Stimulated activated CD4-positive, alpha-beta T cell treated with anti-CD3 and anti-CD28 coated beads, Interleukin-2, amount 100 ng/mL, for 24 hours (primary cell): ENCODE data around the gene OR6K2.
"Not testable (repeated sequence)": the region's sequence is repeated elsewhere in the genome, so short reads cannot be mapped to it uniquely, and the experiment has no call there.

Experiments used
- DNase-seq, 2 donors: peaks; one replicate each; pipeline ENCODE4 v3.0.0-alpha.2; 2020

Gene OR6K2

GRCh38 chr1:158700552-158700951 is at the start of gene OR6K2:
Gene OR6K2, minus strand, starts transcription at chr1:158700652. Its CDS starts 0 bp downstream, at chr1:158700652.
- DNase-seq: no peak

GRCh38 chr1:158735848-158736247 is 35.4 kb upstream of the OR6K2 start:
- no peak for DNase-seq

- DNase-seq: no peak
Measured at GRCh38 chr1:158732524-158732923, 32.1 kb upstream of the OR6K2 start.

- no peak for DNase-seq
Measured at GRCh38 chr1:158731707-158732106, 31.3 kb upstream of the OR6K2 start.

GRCh38 chr1:158730453-158730852 is 30.0 kb upstream of the OR6K2 start:
- DNase-seq: no peak

- no peak for DNase-seq
Measured at GRCh38 chr1:158728510-158729225, 28.2 kb upstream of the OR6K2 start.

GRCh38 chr1:158724442-158724841 is 24.0 kb upstream of the OR6K2 start:
- no peak for DNase-seq

- no peak for DNase-seq
Measured at GRCh38 chr1:158720620-158721019, 20.2 kb upstream of the OR6K2 start, which contains the start of gene OR6K3. Gene OR6K3, minus strand, starts transcription at chr1:158720720. Its CDS starts 2,605 bp downstream, at chr1:158718115.

GRCh38 chr1:158719664-158720063 is 19.2 kb upstream of the OR6K2 start:
- DNase-seq: no peak

- no peak for DNase-seq
Measured at GRCh38 chr1:158717344-158717743, 16.9 kb upstream of the OR6K2 start.

- DNase-seq: no peak
Measured at GRCh38 chr1:158716335-158716734, 15.9 kb upstream of the OR6K2 start.

- DNase-seq: no peak
Measured at GRCh38 chr1:158714754-158715153, 14.3 kb upstream of the OR6K2 start.

- DNase-seq: no peak
Measured at GRCh38 chr1:158711098-158711497, 10.6 kb upstream of the OR6K2 start.

- DNase-seq: no peak
Measured at GRCh38 chr1:158706096-158706495, 5.6 kb upstream of the OR6K2 start.

GRCh38 chr1:158694596-158694995 is 5.9 kb downstream of the OR6K2 start:
- DNase-seq: no peak

GRCh38 chr1:158692356-158692755 is 8.1 kb downstream of the OR6K2 start:
- DNase-seq: no peak

GRCh38 chr1:158691907-158692306 is 8.5 kb downstream of the OR6K2 start:
- no peak for DNase-seq

GRCh38 chr1:158691149-158691548 is 9.3 kb downstream of the OR6K2 start:
- not testable (repeated sequence) for DNase-seq

GRCh38 chr1:158689875-158690274 is 10.6 kb downstream of the OR6K2 start:
- DNase-seq: no peak

- no peak for DNase-seq
Measured at GRCh38 chr1:158689110-158689509, 11.3 kb downstream of the OR6K2 start.

GRCh38 chr1:158688343-158688742 is 12.1 kb downstream of the OR6K2 start:
- DNase-seq: not testable (repeated sequence)

- DNase-seq: no peak
Measured at GRCh38 chr1:158687037-158687436, 13.4 kb downstream of the OR6K2 start.

- DNase-seq: no peak
Measured at GRCh38 chr1:158686111-158687009, 14.1 kb downstream of the OR6K2 start, which contains the start of gene SPTA1. Gene SPTA1, minus strand, starts transcription at chr1:158686715. Its CDS starts 198 bp downstream, at chr1:158686517.

- DNase-seq: no peak
Measured at GRCh38 chr1:158685085-158685484, 15.4 kb downstream of the OR6K2 start.
